ENCODE results near the gene ABCC10.

ABCC10 gene

DNA sequence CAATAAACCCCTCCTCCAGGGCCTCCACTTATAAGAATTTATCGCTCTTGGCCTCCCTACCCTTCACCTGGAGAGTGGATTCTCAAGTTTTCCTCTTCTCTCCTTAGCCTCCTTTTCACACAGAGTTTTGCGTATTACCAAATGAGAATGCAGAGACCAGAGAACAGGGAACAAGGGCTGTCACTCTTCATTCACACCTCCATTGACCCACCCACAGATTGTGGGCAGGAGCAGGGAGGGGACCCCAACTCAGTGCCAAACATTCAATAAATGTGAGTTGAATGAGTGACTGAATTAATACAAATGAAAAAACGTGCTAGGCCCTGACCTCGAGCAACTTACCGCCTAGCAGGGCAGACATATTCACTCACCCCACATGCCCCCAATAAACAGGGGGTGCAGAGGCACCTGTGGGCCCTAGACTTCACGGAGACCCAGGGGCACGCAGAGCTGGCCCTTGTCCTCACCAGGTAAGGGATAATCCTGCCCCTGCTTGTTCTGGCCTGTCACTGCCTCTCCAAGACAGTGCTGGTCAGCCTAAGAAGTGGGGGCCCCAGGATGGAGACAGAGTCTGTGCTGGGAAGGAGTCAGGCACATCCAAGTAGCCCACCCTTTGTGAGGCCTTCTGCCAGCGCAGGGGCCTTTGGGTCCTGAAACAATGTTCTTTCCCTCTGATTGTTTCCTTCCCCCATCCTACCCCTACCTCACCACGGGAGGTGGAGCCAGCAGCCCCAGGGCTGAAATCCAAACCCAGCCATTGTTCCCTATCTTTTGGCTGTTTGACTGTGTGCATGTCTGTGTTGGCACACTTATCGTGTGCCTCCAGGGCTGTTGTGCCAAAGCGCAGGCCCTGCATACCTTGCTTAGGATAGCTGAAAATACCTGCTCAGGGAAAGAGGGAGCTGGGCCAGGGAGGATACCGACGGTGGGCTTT lies 41.7 kb downstream of the ABCC10 start:
- no peak for DNase-seq (ENCODE audit: low read depth in 2 of 2)

DNA sequence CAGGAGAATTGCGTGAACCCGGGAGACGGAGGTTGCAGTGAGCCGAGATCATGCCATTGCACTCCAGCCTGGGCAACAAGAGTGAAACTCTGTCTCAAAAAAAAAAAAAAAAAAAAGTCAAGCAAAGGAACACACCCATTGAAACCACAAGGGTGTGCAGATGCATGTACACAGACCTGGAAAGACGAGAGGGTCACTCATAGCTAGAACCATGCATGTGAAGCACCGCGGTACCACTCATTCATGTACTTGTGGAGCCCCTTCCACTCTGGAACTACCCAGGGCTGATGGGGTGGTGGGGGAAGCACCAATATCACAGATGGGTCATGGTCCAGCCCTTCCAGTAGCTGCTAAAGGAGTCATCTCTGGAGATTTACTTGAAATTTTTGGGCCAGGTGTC lies 42.6 kb downstream of the ABCC10 start:
- DNase-seq (ENCODE audit: low read depth in 2 of 2), result no peak

DNA sequence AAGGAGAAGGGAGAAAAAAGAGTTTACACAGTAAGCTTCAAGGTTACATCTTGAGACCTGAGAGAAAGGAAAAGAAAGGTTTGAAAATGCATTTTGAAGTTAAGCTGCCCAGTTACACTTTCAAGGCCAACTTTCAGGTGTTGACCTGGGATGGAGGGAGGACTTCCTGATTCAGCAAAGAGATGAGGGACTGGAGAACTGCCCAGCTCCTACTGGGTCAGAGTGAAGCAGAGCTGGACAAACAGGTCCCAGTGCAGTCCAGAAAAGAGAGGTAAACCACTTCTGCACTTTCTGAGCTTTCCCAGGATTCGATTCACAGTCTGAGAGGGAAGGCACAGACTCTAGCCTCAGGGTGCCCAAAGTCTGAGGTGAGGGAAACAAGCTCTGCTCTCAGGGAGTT lies 44.1 kb downstream of the ABCC10 start:
- no peak for DNase-seq (ENCODE audit: low read depth in 2 of 2)

DNA sequence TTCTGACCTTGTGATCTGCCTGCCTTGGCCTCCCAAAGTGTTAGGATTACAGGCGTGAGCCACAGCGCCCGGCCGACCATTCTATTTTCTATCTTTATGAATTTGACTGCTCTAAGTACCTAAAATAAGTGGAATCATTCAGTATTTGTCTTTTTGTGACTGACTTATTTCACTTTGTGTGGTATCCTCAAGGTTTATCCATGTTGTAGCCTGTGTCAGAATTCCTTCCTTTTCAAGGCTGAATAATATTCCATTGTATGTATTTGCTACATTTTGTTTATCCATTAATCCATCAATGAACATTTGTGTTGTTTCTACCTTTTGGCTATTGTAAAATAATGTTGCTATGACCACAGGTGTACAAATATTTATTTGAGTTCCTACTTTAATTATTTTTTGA lies 45.2 kb downstream of the ABCC10 start:
- no peak for DNase-seq (ENCODE audit: low read depth in 2 of 2)

DNA sequence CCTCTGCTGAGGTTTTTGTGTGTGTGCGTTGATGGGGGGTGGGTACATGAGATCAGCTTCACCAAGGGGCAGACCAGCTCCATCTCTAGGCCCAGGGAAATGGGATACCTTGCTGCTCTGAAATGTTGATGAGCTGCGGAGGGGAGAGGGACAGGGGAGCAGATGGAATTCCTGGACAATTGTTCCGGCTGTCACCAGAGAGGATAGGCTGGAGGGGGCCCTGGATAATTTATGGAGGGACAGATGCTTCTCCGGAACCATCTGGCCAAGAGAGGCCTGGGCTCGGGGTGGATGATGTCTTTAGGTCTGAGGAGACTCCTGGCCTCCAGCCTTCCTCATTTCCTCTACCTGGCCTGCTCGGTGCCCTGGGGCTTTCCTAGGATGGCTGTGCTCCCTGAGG lies 48.2 kb downstream of the ABCC10 start:
- DNase-seq (ENCODE audit: low read depth in 2 of 2), result no peak

DNA sequence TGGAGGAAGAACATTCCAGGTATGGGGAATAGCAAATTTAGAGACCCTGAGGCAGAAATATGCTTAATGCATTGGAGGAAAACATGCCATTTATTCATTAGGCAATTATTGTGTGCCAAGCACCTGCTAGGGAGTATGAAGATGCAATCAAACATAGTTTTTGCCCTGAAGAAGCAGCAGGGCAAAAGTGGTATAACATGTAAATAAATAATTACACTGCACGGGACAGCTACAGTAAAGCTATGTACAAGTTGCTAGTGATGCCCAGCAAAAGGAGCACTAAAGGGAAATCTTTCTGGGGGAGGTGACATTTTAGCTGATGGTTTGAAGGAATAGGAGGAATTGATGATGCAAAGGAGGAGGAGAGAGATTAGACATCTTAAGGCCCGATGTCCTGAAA lies 49.4 kb downstream of the ABCC10 start:
- DNase-seq (ENCODE audit: low read depth in 2 of 2), result no peak

DNA sequence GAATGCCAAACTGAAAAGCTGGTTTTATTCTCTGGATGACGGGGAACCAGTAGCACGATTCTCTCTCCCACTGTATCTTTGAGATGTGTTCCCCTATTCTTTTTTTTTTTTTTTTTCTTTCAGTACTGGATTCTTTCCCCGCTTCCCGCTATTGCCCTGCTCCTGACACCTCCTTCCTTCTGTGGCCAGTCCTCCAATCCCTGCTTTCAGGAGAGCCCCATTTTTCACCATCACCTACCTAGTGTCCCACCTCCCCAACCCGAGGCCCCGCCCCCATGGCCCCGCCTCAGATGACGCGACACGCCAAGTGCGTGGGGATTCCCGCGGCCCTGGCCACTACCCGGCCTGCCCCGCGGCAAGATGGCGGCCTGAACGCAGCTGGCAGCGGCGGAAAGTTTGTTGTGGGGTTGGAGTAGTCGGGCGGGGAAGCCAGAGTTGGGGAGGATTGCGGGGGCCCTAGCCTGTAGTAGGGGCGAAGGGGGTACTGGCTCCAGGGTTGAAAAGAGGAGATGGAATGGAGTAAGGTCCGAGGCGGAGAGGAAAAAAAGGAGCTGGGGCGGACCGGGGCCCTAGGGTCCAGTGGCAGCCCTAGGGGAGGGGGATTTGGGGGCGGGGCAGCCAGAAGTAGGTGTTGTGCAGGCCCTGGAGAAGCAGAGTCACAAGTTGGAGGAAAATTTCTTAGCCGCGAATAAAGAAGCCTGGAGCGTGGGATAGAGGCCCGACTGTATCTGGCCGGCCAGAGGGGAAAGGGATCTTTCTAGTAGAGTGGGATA lies 50.1 kb downstream of the ABCC10 start, which contains the start of gene TJAP1:
Gene TJAP1 (plus strand): TSS at position 336 of the 773 bp plus-strand sequence. CDS start 21,432 bp downstream, outside the sequence.
- peak; percentile 95 for DNase-seq (ENCODE audit: low read depth in 2 of 2)

DNA sequence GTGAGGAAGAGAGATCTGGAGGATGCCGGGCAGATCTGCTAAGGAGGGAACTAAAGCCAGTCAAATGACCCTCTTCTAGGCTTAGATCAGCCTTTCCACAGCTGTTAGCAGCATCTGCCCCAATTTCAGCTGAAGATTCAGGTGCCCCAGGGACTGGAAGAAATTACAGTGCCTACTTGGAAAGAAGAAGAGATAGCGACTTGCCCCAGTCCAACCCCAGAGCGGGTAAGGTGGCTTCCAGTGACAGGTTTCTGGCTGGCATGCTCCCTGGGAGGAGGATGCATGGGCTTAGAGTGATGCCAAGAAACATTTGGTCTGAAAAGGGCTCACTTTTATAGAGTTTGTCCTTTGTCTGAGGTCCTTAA lies 50.6 kb downstream of the ABCC10 start:
- DNase-seq (ENCODE audit: low read depth in 2 of 2), result no peak

DNA sequence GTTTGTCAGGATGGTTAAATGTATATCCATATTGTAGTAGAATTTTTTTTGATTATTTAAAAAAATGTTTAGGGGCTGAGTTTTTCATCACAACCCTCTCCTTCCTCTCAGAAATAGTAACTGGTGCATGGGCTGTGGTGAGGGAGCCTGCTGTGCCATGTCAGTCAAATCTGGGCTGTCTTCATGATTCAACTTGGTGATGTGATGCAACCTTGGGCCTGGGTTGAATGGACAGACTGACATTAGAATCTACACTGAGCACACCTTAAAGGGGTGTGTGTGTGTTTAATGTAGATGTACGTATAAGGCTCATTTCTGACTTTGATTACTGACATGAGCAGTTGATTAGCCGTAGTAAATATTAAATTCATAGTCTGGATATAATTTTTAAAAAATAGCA lies 53.7 kb downstream of the ABCC10 start:
- no peak for DNase-seq (ENCODE audit: low read depth in 2 of 2)

DNA sequence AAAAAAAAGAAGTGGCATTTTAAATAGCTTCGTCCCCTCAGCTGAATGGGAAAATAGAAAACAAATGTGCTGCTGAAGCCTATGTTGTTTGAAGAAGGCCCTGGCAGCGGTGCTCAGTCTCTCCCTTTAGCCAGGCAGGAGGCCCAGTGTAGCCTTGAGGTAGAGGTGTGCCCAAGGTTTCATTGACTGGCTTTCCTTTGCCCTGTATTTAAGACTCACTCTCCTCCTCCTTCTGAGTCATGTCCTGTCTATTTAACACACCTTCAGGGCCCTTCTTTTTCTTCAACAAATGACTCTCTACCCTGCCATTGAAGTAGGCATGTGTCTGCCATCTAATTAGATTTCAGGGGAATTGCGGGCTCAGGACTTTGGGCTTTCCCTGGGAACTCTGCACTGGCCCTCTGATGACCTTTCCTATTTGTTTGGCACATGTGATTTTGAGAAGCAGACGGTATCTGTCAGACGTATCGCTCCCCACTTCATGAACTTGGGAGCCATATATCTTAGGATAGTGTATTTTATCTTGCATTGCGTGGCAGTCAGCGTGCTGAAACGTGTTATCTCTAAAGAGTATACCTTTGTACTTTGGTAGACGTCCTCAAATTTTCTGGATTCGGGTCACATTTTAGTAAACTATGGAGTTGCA lies 54.4 kb downstream of the ABCC10 start:
- no peak for DNase-seq (ENCODE audit: low read depth in 2 of 2)

DNA sequence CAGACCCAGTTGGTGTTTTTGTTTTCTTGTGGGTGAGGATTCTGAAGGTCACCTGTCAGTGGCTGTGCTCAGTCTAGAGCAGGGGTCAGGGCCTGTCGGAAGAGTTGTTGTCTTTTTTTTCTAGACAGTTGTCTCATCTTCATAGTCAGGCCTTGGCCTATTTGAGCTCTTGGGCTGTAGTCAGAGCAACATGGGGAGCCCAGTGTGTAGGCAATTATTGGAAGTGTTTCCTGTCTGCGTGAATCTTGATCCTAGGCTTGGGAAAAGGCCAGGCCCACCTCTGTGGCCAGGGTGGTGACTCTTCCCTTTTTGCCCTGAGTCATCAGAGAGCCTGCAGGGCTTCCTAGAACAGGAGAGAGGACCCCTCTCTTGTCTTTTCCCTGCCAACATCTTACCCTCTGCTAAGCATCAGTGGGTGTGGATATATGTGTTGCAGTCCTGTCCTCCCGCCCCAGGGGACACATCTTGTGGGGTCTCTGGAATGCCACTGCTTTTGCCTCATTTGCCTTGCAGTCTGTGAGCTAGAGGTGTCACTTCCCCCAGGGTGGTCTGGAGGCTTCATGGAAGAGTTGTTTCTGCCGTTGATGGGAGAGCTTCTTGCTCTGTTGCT lies 61.4 kb downstream of the ABCC10 start:
- DNase-seq (ENCODE audit: low read depth in 2 of 2), result no peak

DNA sequence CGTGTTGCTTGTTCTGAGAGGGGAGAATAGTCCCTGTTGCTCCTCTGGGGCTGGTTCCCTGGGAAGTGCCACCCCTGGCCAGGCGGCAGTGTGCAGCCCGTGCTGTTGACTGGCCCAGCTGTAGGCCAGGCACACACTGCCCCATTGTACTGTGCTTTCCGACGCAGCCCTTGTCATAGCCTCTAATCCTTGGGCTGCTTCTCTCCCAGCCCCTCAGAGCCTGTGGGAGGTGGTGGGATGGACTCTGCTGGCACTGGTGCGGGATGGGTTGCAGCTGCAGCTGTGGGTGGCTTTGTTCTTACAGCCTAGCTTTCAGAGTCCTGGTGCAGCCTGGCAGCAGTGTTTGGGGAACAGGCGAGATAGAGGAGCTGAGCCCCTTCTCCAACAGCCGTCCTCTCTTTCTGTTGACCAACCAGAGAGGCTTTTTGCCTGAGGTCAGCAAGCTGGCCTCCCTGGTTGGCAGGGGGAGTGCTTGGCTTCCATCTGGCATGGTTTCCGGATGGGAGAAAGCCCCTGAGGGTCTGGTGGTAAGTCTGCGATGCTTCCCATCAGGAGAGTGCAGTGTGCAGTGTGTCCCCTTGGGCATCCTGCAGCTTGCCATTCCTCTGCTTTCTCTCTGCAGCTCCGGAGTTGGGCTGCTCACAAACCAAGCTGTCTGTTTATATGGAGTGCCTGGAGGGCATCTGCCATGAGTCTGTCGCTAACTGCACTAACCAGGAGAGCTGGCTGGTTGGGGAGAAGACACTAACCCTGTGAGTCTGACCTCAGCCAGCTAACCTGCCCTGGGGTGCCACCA lies 62.1 kb downstream of the ABCC10 start:
- DNase-seq (ENCODE audit: low read depth in 2 of 2), result no peak

DNA sequence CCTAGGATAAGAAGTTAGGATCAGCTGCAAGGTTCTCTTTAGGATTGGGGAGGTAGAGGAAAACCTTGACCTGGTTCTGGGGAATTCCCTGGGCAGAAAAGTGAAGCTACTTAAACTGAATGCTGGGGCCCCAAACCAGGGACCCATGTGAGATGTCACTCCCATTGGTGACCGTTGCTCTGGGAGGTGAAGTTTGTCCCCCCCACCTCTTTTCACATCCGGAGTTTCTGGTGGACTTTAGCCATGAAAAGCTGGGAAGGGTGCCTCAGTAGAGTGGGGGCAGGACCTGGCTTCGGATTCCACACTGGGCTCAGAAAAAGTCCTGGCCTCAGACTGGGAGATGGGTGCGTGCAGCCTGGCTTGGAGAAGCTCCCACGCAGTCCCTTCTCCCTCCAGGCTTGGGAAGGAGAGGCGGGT lies 63.2 kb downstream of the ABCC10 start:
- no peak for DNase-seq (ENCODE audit: low read depth in 2 of 2)

DNA sequence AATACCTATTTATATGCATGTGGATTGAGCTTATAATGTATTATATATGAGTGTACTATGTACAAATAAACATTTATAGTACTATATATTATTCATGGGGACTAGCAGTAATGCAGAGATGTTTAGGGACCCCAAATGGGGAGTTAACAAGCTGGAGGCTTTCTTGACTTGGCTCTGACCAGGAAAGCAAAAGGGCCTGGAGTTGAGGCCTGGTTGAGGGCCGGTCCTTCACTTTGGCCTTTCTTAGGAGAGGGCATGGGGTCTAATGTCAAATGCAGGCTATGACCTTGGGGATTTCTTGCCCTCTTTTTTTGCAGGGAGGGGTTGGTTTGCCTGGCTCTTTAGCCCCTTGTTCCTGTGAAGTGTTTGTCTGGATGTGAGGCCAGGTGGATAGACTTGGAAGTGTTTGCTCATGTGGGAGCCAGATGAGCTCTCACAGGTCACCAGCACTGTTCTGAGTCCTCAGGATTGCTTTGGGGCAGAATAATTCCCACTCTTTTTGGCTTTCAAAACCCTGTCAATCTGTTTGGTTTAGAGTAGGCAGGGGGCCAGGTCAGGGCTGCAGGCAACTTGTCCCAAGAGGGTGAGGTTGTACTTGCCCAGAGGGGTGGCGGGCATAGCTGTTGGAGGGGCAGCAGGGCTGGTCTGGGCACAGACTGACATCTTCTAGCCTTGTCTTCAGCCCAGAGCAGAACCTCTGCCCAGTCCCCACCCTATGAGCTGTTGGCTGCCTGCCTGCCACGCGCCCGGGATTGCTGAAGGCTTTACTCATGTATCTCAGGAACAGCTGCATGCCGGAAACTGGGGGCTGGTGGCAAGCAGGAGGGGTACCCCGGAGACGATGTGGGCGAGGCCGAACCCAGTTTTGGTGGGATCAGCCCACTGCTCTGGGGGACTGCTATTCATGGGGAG lies 64.7 kb downstream of the ABCC10 start:
- no peak for DNase-seq (ENCODE audit: low read depth in 2 of 2)

DNA sequence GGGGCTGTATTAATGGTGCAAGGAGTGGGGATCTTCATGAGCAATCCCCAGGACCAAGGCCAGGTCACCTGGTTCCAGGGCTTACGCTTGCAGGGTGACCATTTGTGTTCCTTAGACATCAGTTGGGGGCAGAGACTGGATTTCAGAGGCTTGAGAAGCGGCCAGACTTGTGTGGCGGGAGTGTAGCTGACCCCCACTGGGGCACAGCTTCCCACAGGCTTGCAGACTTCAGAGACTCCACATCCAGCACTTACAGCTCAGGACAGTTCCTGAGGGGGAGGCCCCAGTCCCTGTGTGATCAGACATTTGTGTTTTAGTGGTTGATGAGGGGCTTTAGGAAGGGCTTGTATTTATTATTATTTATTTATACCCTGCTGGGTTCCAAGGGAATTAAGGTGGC lies 65.3 kb downstream of the ABCC10 start:
- no peak for DNase-seq (ENCODE audit: low read depth in 2 of 2)

DNA sequence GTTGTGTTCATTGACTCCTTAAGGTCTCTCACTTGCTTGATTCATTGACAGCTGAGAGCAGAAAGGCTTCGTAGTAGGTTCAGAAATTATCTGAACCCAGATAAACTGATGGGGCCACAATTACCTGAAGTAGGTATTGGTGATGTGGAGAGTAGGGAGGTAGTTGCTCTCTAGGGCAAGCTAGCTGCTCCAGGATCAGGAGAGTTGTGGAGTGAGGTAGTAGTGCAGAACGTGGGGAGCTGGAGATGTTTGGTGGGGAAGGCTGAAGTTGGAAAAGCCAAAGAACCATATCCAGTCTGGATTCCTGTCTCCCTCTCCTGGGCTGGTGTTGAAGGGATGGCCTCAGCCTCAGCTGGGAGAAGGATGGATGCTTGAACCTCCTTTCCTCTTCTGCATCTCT lies 65.9 kb downstream of the ABCC10 start:
- DNase-seq (ENCODE audit: low read depth in 2 of 2), result no peak

DNA sequence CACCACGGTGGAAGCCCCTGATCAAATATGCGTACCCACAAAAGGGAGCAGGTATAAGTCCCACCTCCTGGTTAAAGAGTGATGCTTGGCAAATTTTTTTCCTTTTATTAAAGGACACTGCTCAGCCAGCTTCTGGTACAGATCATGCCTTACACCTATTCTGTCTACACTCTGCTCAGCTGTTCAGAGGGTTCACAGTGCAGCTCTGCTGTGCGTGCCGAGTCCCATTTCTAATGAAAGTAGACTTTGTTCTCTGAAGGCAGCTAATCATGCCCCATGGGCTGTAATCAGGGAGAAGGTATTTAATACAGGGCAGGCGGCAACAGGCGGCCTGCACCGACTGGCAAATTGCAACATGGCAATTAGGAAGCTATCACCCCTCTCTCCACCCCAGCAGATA lies 66.5 kb downstream of the ABCC10 start:
- DNase-seq (ENCODE audit: low read depth in 2 of 2), result no peak

DNA sequence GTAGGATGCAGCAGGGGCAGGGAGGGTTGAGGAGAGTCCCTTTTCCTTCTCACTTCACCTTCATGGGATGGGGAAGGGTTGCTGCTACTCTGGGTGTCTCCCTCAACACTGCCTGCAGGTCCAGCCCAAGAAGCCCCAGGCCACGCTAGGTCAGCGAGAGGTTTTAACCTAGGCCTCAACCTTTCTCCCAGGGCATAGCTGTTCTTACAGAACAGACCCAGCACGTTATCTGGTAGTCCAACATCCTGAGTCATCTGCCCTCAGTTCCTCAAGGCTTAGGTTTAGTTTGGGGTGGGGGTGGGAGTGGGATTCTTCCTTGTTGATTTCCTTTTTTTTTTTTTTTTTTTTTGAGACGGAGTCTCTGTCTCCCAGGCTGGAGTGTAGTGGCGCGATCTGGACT lies 67.0 kb downstream of the ABCC10 start:
- no peak for DNase-seq (ENCODE audit: low read depth in 2 of 2)

DNA sequence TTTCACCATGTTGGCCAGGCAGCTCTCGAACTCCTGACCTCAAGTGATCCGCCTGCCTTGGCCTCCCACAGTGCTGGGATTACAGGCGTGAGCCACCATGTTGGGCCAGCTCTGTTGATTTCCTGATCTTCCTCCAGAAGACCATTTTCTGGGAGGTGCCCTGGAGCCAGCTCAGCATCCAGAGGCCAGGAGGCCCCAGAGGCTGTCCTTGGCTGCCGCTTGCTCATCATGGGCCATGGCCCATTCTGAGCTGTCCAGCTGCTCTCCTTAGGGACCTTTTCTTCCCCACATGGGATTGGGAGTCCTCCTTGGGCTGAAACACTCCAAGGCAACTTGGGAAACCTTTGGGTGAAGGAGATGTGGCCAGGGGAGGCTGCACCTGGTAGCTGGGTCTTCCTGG lies 67.4 kb downstream of the ABCC10 start:
- no peak for DNase-seq (ENCODE audit: low read depth in 2 of 2)

DNA sequence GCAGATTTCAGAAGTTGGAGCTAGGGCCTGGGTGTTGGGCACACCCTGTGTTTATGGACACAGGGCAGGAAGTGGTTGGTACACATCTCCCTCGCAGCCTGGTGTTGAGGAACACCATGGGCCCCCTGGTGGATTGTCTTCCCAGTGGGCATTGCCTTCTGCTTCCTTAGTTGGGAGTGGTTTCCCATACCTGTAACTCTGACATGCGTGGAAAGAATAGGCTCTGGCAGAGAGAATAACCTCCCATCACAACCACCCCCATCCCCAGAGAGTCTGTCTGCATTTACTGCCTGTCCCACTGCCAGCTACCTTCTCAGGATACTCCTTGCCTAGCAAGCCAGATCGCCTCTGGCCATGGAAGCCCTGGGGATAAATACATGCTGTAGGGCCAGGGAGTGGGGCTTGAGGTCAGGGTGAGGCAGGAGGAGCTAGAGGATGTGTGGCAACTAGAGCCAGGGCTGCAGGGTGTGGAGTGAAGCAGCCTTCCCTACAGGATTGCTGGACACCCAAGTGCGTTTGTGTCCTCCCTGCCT lies 68.1 kb downstream of the ABCC10 start:
- no peak for DNase-seq (ENCODE audit: low read depth in 2 of 2)
